PC-3 (cell line): Measurements from ENCODE around the gene C1orf210. TPM values are rescaled to one million over a fixed set of nuclear protein-coding genes. Genes with fewer than 3 reads are reported as not detected.
A peak's percentile ranks its signal among the peaks of the same experiment; 100 is the strongest.

Source experiments
- ATAC-seq: fragments of 200-7000 bp; cut with Tn5 transposase; 2 replicates; pipeline ENCODE4 v1.9.1; 2020; ENCODE audit warnings: mild to moderate bottlenecking, moderate library complexity
- BruUV-seq: library from RNA; stranded (reverse); fragments of 400-500 nt; replicated peaks from 2 replicates; lab custom pipeline; 2021; lab: Mats Ljungman, UMichigan
- CTCF ChIA-PET: fragments of 300-600 bp; sonication (Branson Sonifier 250); formaldehyde crosslinking; loops from one replicate; lab custom pipeline; 2022; ENCODE audit warnings: antibody characterized with exemption; lab: Charles Lee
- POLR2A ChIA-PET: fragments of 300-600 bp; sonication (Branson Sonifier 250); formaldehyde crosslinking; loops from one replicate; lab custom pipeline; 2022; ENCODE audit warnings: antibody characterized with exemption; ENCODE audit not compliant: unreplicated experiment; lab: Charles Lee
- DNase-seq: peaks from one replicate; pipeline ENCODE4 v3.0.0-alpha.2; 2015
- H2AFZ ChIP-seq: fragments of 300-600 bp; sonication (generic); 2 replicates; pipeline ENCODE4 v1.6.0; 2016; ENCODE audit warnings: antibody characterized with exemption, low read length
- H3F3A ChIP-seq: fragments of 300-600 bp; sonication (generic); one replicate; pipeline ENCODE4 v1.6.0; 2017; ENCODE audit warnings: antibody characterized with exemption, low read length, control low read depth, mild to moderate bottlenecking; ENCODE audit not compliant: unreplicated experiment
- H3K27ac ChIP-seq: fragments of 300-600 bp; sonication (generic); 2 replicates; pipeline ENCODE4 v1.5.1; 2016; ENCODE audit warnings: mild to moderate bottlenecking, low read length
- H3K27me3 ChIP-seq: fragments of 300-600 bp; sonication (generic); 2 replicates; pipeline ENCODE4 v1.6.1; 2016; ENCODE audit warnings: low read length, mixed read lengths
- H3K36me3 ChIP-seq: fragments of 300-600 bp; sonication (generic); 2 replicates; pipeline ENCODE4 v1.6.1; 2016; ENCODE audit warnings: low read depth, mixed run types, low read length, mixed read lengths
- H3K4me1 ChIP-seq: fragments of 300-600 bp; sonication (generic); 2 replicates; pipeline ENCODE4 v1.5.1; 2016; ENCODE audit warnings: low read length; ENCODE audit not compliant: insufficient read depth
- H3K4me2 ChIP-seq: fragments of 300-600 bp; sonication (generic); 2 replicates; pipeline ENCODE4 v1.6.0; 2016; ENCODE audit warnings: low read length
- H3K4me3 ChIP-seq: fragments of 300-600 bp; sonication (generic); 2 replicates; pipeline ENCODE4 v1.5.1; 2016; ENCODE audit warnings: mild to moderate bottlenecking, low read length, mixed read lengths
- H3K79me2 ChIP-seq: fragments of 300-600 bp; sonication (generic); 2 replicates; pipeline ENCODE4 v1.6.1; 2017; ENCODE audit warnings: low read length, mixed read lengths
- H3K9ac ChIP-seq: fragments of 300-600 bp; sonication (generic); 2 replicates; pipeline ENCODE4 v1.6.0; 2016; ENCODE audit warnings: mild to moderate bottlenecking, low read length
- H3K9me2 ChIP-seq: fragments of 300-600 bp; sonication (generic); replicated peaks from 2 replicates; pipeline ENCODE4 v1.6.1; 2016; ENCODE audit warnings: mixed run types, low read length, mixed read lengths
- H3K9me3 ChIP-seq: fragments of 300-600 bp; sonication (generic); 2 replicates; pipeline ENCODE4 v1.6.1; 2016; ENCODE audit warnings: low read length, mixed read lengths
- H4K20me1 ChIP-seq: fragments of 300-600 bp; sonication (generic); 2 replicates; pipeline ENCODE4 v1.6.1; 2016; ENCODE audit warnings: low read length, mixed read lengths
- EZH2 ChIP-seq: fragments of 300-600 bp; sonication (generic); IDR thresholded peaks from one replicate; pipeline ENCODE4 v1.6.1; 2017; ENCODE audit warnings: antibody characterized with exemption, mild to moderate bottlenecking, low read length; ENCODE audit not compliant: unreplicated experiment
- EZH2phosphoT487 ChIP-seq: fragments of 300-600 bp; sonication (generic); IDR thresholded peaks from 2 replicates; pipeline ENCODE4 v1.6.1; 2018; ENCODE audit warnings: mild to moderate bottlenecking, antibody characterized with exemption, low read length, borderline replicate concordance
- intact Hi-C: fragments of 100-400 bp; cut with micrococcal nuclease; formaldehyde crosslinking; loops from 2 replicates; pipeline ENCODE4 v1.9.0; 2023
- total RNA-seq: library from RNA; depleted of rRNA; stranded (reverse); fragments of >200 nt; gene quantifications from 2 replicates; pipeline ENCODE4 v1.2.3, GENCODE V29; 2014
- TF ChIP-seq, protein P1 (sequence below): fragments of 300-600 bp; sonication (generic); conservative IDR thresholded peaks from 2 replicates; pipeline ENCODE4 v1.5.1; 2017; ENCODE audit warnings: antibody characterized with exemption, low read depth, mild to moderate bottlenecking, low read length

C1orf210 gene
- total RNA-seq, 1 experiment from 2014 or later, result 17.8 TPM

DNA sequence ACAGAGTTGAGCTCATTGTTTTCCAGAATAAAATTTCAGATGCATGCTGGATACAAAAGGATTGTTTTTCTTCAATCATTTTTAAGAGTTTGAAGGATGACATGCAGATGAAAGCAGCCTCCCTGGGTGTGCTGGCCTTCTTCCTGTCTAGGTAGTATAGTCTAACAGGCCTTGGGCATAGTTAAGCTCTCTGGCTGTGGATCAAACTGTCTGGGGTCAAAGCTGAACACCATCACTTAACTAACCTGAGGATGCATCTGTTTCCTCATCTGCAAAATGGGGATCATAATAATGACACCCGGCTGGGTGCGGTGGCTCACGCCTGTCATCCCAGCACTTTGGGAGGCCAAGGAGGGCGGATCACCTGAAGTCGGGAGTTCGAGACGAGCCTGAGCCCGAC is 9.4 kb upstream of the C1orf210 start:
- CTCF ChIA-PET, result no interaction called here
- Histone ChIP-seq H3K79me2 (no peaks in the 10 kb centered on the region), H3K9me3 (no peaks in the 10 kb centered on the region), H3K4me2 (0 out of 2 replicates have a peak overlapping the region, but pooled peaks have one; percentile 11), H3K9ac (no peak overlapping the region), H3K27me3 (no peaks in the 10 kb centered on the region), H3K27ac (no peak overlapping the region), H3K9me2 (no peaks in the 10 kb centered on the region), H3F3A (no peaks in the 10 kb centered on the region), H4K20me1 (no peaks in the 10 kb centered on the region), H3K4me3 (no peak overlapping the region), H3K4me1 (peaks cover 19% of the 10 kb centered on the region), H3K36me3 (no peaks in the 10 kb centered on the region), H2AFZ (no peak overlapping the region)
- no peak for DNase-seq
- no TSS peak for BruUV-seq
- no peak for TF ChIP-seq EZH2
- TF ChIP-seq, protein P1, sequence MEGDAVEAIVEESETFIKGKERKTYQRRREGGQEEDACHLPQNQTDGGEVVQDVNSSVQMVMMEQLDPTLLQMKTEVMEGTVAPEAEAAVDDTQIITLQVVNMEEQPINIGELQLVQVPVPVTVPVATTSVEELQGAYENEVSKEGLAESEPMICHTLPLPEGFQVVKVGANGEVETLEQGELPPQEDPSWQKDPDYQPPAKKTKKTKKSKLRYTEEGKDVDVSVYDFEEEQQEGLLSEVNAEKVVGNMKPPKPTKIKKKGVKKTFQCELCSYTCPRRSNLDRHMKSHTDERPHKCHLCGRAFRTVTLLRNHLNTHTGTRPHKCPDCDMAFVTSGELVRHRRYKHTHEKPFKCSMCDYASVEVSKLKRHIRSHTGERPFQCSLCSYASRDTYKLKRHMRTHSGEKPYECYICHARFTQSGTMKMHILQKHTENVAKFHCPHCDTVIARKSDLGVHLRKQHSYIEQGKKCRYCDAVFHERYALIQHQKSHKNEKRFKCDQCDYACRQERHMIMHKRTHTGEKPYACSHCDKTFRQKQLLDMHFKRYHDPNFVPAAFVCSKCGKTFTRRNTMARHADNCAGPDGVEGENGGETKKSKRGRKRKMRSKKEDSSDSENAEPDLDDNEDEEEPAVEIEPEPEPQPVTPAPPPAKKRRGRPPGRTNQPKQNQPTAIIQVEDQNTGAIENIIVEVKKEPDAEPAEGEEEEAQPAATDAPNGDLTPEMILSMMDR, result no peak
- POLR2A ChIA-PET, result no interaction called here
- intact Hi-C loops, result no loop called here
- no peak for ATAC-seq

DNA sequence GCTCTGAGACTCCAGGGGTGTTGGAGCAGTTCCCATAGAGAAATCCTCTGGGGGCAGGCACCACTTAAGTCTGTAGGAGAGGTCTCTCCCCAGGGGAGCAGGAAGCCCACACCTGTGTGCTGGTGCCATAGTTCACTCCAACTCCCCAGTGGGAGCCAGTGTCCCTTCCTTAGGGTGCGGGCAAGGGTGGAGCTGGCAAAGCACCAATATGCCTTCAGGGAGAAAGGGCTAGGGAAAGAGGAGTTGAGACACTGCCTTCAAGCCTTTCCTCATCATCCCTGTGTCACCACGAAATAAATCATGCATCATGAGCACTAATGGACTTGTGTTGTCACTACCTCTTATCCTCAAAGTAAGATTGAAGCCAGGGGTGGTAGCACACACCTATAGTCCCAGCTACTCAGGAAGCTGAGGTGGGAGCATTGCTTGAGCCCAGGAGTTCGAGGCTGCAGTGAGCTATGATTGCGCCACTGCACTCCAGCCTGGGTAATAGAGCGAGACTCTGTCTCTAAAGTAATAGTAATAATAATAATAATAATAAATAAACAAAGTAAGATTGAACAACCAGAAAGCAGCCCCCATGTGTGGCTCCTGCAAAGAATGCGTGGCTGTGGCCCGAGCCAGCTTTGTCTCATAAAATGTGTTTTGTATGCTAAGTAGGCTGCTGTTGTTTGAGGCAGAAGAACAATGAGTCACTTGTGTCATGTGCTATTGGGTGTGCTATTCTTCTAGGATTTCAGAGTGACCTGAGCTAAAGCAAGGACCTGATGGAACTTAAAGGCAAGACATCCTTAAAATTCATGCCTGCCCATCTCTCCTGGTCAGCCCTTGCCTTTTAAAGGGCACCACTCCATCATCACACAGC is 8.7 kb upstream of the C1orf210 start:
- ATAC-seq, result peak; percentile 95
- Histone ChIP-seq H3K27me3 (no peaks in the 10 kb centered on the region), H3K4me2 (0 out of 2 replicates have a peak overlapping the region, but pooled peaks have one; percentile 11), H4K20me1 (no peaks in the 10 kb centered on the region), H3K79me2 (no peaks in the 10 kb centered on the region), H3K36me3 (no peaks in the 10 kb centered on the region), H3K9me3 (no peaks in the 10 kb centered on the region), H3K9ac (no peak overlapping the region), H3K4me1 (peaks cover 19% of the 10 kb centered on the region), H3K4me3 (no peak overlapping the region), H3K27ac (no peak overlapping the region), H2AFZ (no peak overlapping the region), H3F3A (no peaks in the 10 kb centered on the region), H3K9me2 (no peaks in the 10 kb centered on the region)
- TF ChIP-seq EZH2phosphoT487 (no peak), EZH2 (no peak)
- TF ChIP-seq, protein P1, result no peak
- peak; percentile 58 for DNase-seq
- ChIA-PET CTCF (no interaction called here), POLR2A (no interaction called here)
- intact Hi-C loops, result no loop called here
- BruUV-seq, result no TSS peak

DNA sequence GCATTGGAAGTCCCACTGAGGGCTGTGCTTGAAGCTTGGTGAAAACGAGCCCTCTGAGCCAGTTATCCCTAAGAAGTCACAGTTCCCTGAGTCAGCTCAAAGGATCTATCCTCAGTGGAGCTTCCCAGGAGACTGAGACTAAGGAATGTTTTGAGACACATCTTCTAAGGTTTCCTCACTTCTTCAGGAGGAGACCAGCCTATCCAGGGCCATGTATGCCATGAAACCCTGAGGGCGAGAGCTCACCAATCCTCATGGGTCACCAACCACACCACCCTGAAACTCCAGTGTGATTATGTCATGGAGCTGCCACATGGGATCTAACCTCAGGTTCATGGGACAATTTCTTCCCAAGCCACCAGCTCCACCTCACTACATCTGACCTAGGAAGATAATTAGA is 7.8 kb upstream of the C1orf210 start:
- no peak overlapping the region for H3K27ac ChIP-seq
- no TSS peak for BruUV-seq
- CTCF ChIA-PET, result no interaction called here

More for the DNA sequence above, 7.8 kb upstream of the C1orf210 start:
- H3F3A ChIP-seq, result no peaks in the 10 kb centered on the region
- POLR2A ChIA-PET, result no interaction called here
- TF ChIP-seq EZH2phosphoT487, result no peak
- TF ChIP-seq, protein P1, result no peak
- no peak for TF ChIP-seq EZH2
- DNase-seq (no peak), ATAC-seq (no peak)
- no peaks in the 10 kb centered on the region for H3K36me3 ChIP-seq
- H3K4me1 ChIP-seq, result peaks cover 19% of the 10 kb centered on the region
- H2AFZ ChIP-seq, result no peak overlapping the region
- no peak overlapping the region for H3K9ac ChIP-seq
- H3K9me3 ChIP-seq, result no peaks in the 10 kb centered on the region
- H3K79me2 ChIP-seq, result no peaks in the 10 kb centered on the region
- no peak overlapping the region for H3K4me2 ChIP-seq
- H4K20me1 ChIP-seq, result no peaks in the 10 kb centered on the region
- intact Hi-C loops, result no loop called here
- no peaks in the 10 kb centered on the region for H3K27me3 ChIP-seq
- H3K4me3 ChIP-seq, result no peak overlapping the region
- H3K9me2 ChIP-seq, result no peaks in the 10 kb centered on the region
